ENCODE results near the gene TPRG1. TPM values are rescaled to one million over a fixed set of nuclear protein-coding genes. Genes with fewer than 3 reads are reported as not detected.

The TPRG1 gene
- total RNA-seq, 2 experiments from 2014 or later: 2.1 to 2.9 TPM

DNA sequence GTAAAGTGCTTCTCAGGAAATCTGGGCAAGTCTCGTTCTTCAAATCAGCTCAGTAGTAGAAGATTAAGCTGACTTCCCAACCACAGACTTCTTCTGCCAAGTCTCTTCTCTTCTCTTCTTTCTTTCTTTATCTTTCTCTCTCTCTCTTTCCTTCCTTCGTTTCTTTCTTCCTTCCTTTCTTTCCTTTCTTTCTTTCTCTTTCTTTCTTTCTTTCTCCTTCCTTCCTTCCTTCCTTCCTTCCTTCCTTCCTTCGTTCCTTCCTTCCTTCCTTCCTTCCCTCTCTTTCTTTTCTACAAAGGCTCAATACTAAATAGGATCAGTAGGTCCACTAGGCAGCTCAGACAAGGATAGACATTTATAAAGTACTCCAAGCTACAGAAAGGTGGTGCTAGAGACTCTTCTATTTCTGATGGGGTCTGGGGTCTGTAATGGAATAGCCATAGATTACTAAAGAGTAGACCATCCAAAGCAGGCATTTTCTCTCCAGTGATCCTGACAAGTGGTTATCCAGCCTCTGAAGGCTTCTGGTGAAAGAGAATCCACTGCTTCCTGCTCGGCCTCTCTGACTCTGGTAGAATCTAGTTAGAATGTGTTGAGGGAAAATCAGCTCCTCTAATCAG lies 100.8 kb downstream of the TPRG1 start:
- Mint-ChIP-seq H3K27me3 (no peaks in the 10 kb centered on the region), H3K9me3 (no peaks in the 10 kb centered on the region), H3K4me3 (no peak overlapping the region), H3K36me3 (ENCODE audit: low read depth) (no peaks in the 10 kb centered on the region), H3K27ac (no peak overlapping the region), H3K4me1 (ENCODE audit: low read depth) (peaks cover 36% of the 10 kb centered on the region)
- TF ChIP-seq, protein P1, sequence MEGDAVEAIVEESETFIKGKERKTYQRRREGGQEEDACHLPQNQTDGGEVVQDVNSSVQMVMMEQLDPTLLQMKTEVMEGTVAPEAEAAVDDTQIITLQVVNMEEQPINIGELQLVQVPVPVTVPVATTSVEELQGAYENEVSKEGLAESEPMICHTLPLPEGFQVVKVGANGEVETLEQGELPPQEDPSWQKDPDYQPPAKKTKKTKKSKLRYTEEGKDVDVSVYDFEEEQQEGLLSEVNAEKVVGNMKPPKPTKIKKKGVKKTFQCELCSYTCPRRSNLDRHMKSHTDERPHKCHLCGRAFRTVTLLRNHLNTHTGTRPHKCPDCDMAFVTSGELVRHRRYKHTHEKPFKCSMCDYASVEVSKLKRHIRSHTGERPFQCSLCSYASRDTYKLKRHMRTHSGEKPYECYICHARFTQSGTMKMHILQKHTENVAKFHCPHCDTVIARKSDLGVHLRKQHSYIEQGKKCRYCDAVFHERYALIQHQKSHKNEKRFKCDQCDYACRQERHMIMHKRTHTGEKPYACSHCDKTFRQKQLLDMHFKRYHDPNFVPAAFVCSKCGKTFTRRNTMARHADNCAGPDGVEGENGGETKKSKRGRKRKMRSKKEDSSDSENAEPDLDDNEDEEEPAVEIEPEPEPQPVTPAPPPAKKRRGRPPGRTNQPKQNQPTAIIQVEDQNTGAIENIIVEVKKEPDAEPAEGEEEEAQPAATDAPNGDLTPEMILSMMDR (IDR thresholded peaks at IDR 0.05): peak; percentile 49
- no peak overlapping the region for H3K27ac ChIP-seq (ENCODE audit: low read depth in 1 of 2, low read length in 2 of 2)
- H3K27me3 ChIP-seq (ENCODE audit: control insufficient read depth in 1 of 2, insufficient read depth in 2 of 2, low read length in 2 of 2): no peaks in the 10 kb centered on the region
- H3K4me3 ChIP-seq (ENCODE audit: low read length): no peak overlapping the region
- H3K36me3 ChIP-seq (ENCODE audit: insufficient read depth, low read length): no peaks in the 10 kb centered on the region
- peaks cover 10% of the 10 kb centered on the region for H3K4me1 ChIP-seq (ENCODE audit: insufficient read depth, low read length)
- POLR2A ChIA-PET: interaction anchor here (0.9 to 2.8 kb wide), 5 partner anchors 16 to 676 kb away, joined by 3 to 14 read pairs (median 5); no protein-coding TSS in a partner anchor
- peak; percentile 68 for ATAC-seq (ENCODE audit: poor library complexity)
- CTCF ChIA-PET: interaction anchor here (0.7 to 2.3 kb wide), 11 partner anchors 16 to 689 kb away, joined by 3 to 12 read pairs (median 5); no protein-coding TSS in a partner anchor
- peak in 4 of 14 experiments; percentile 12 to 41 (median 31) for DNase-seq
- intact Hi-C loops (cut with DNase I, micrococcal nuclease): loop anchor here (1.0 to 10.0 kb wide), 4 partner anchors 52 to 1050 kb away; partner anchors contain the start of gene CLDN1 (in 1 of the 2)
- H3K9me3 ChIP-seq (ENCODE audit: control insufficient read depth in 1 of 2, insufficient read depth in 1 of 2, low read length in 2 of 2): no peaks in the 10 kb centered on the region

DNA sequence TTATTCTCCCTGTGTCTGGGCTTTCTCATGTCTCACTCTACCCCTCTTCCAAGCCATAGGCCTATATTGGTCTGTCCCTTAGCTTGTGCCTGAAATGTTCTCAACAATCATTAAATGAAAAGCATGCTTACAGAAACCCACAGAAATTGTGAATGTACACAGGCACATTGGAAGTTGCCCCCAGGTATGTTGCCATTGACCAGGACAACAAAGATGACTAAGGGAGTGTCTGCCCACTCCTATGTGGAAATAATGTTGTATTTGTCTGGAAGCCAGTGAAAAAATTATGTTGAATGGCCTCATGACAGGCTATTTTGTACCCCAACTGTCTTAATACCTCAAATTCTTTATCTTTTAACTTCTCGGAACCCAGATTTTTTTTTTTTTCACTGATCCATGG lies 102.0 kb downstream of the TPRG1 start:
- no peaks in the 10 kb centered on the region for H3K9me3 ChIP-seq (ENCODE audit: control insufficient read depth in 1 of 2, insufficient read depth in 1 of 2, low read length in 2 of 2)
- intact Hi-C loops (cut with DNase I, micrococcal nuclease): loop anchor here (2.0 to 10.0 kb wide), 3 partner anchors 51 to 1049 kb away; partner anchors contain the start of gene CLDN1 (in 1 of the 2)
- H3K36me3 Mint-ChIP-seq (ENCODE audit: low read depth): no peaks in the 10 kb centered on the region
- H3K27ac ChIP-seq (ENCODE audit: low read depth in 1 of 2, low read length in 2 of 2): no peak overlapping the region
- no peak for ATAC-seq (ENCODE audit: poor library complexity)
- ChIA-PET CTCF (interaction anchor here (1.3 to 2.3 kb wide), 4 partner anchors 15 to 677 kb away, joined by 5 to 12 read pairs (median 6); no protein-coding TSS in a partner anchor), POLR2A (interaction anchor here (1.7 to 2.8 kb wide), 2 partner anchors 51 to 82 kb away, joined by 5 to 14 read pairs; no protein-coding TSS in a partner anchor)
- H3K4me3 Mint-ChIP-seq: no peak overlapping the region
- H3K27me3 ChIP-seq (ENCODE audit: control insufficient read depth in 1 of 2, insufficient read depth in 2 of 2, low read length in 2 of 2): no peaks in the 10 kb centered on the region
- no peak overlapping the region for H3K4me3 ChIP-seq (ENCODE audit: low read length)
- DNase-seq: no peak
- H3K27me3 Mint-ChIP-seq: no peaks in the 10 kb centered on the region
- H3K27ac Mint-ChIP-seq: no peak overlapping the region
- no peaks in the 10 kb centered on the region for H3K36me3 ChIP-seq (ENCODE audit: insufficient read depth, low read length)
- H3K9me3 Mint-ChIP-seq: no peaks in the 10 kb centered on the region
- TF ChIP-seq, protein P1 (IDR thresholded peaks at IDR 0.05): no peak
- H3K4me1 ChIP-seq (ENCODE audit: insufficient read depth, low read length): peaks cover 16% of the 10 kb centered on the region
- H3K4me1 Mint-ChIP-seq (ENCODE audit: low read depth): peaks cover 47% of the 10 kb centered on the region

DNA sequence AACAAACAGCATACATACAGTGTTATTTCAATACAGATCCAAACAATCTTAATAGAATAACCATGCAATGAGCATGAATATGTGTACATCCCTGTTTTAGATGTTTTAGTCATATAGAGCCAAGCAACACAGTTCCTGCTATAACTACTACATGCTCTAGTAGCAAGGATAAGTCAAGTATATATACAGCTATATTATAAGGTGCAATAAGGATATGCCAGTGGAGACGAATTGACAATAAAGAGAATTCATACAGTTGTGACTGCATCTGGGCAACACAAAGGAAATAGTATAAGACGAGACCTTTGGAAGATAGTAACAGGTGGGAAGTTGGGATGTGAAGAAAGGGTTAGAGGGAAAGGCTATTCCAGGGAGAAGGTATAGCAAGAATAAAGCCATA lies 103.4 kb downstream of the TPRG1 start:
- CTCF ChIA-PET: no interaction called here

More for the DNA sequence above, 103.4 kb downstream of the TPRG1 start:
- intact Hi-C loops (cut with DNase I, micrococcal nuclease): loop anchor here in 1 of 2 experiments (5.0 to 10.0 kb wide), 2 partner anchors 82 to 510 kb away; no protein-coding TSS in a partner anchor
- H3K4me3 Mint-ChIP-seq: no peak overlapping the region
- peaks cover 49% of the 10 kb centered on the region for H3K4me1 Mint-ChIP-seq (ENCODE audit: low read depth)
- ATAC-seq (ENCODE audit: poor library complexity) (no peak), DNase-seq (no peak)
- no peaks in the 10 kb centered on the region for H3K27me3 Mint-ChIP-seq
- H3K27ac Mint-ChIP-seq: no peak overlapping the region
- H3K4me1 ChIP-seq (ENCODE audit: insufficient read depth, low read length): peaks cover 16% of the 10 kb centered on the region
- H3K9me3 Mint-ChIP-seq: no peaks in the 10 kb centered on the region
- TF ChIP-seq, protein P1 (IDR thresholded peaks at IDR 0.05): no peak
- no peaks in the 10 kb centered on the region for H3K36me3 ChIP-seq (ENCODE audit: insufficient read depth, low read length)
- no peaks in the 10 kb centered on the region for H3K36me3 Mint-ChIP-seq (ENCODE audit: low read depth)
- no peaks in the 10 kb centered on the region for H3K9me3 ChIP-seq (ENCODE audit: control insufficient read depth in 1 of 2, insufficient read depth in 1 of 2, low read length in 2 of 2)
- H3K27me3 ChIP-seq (ENCODE audit: control insufficient read depth in 1 of 2, insufficient read depth in 2 of 2, low read length in 2 of 2): no peaks in the 10 kb centered on the region
- POLR2A ChIA-PET: interaction anchor here (0.7 kb wide), 1 partner anchor 23 kb away, joined by 3 read pairs; no protein-coding TSS in a partner anchor
- no peak overlapping the region for H3K4me3 ChIP-seq (ENCODE audit: low read length)
- no peak overlapping the region for H3K27ac ChIP-seq (ENCODE audit: low read depth in 1 of 2, low read length in 2 of 2)
